Posterior cingulate gyrus (tissue), 11 donors: ENCODE measurements around the gene TMEM256.
"Not testable (repeated sequence)": the region's sequence is repeated elsewhere in the genome, so short reads cannot be mapped to it uniquely, and the experiment has no call there.

Source experiments
- DNase-seq, 10 donors: peaks; one replicate each; pipeline versions ENCODE4 v3.0.0 to v3.0.0-alpha.2; 2020 to 2021; ENCODE audit warnings: mixed read lengths in 3 of 10
- intact Hi-C: fragments of 100-400 bp; cut with DNase I; formaldehyde crosslinking; loops from one replicate; pipeline ENCODE4 v1.15.1; 2023

TMEM256 gene

GRCh38 chr17:7393613-7394451 lies 10.1 kb downstream of the TMEM256 start:
- intact Hi-C loops, result loop anchor here (5.0 kb wide), 1 partner anchor 43 kb away; the partner anchor contains the start of genes FGF11 and TMEM102
- DNase-seq, result peak in 1 of 10 donors; percentile 82

- intact Hi-C loops, result loop anchor here (5.0 kb wide), 1 partner anchor 44 kb away; the partner anchor contains the start of genes FGF11 and TMEM102
- peak in 1 of 10 donors; percentile 78 for DNase-seq
Observed at GRCh38 chr17:7392696-7393612, 10.9 kb downstream of the TMEM256 start.

GRCh38 chr17:7391307-7391706 lies 12.6 kb downstream of the TMEM256 start:
- DNase-seq, result peak in 1 of 10 donors; percentile 8
- intact Hi-C loops, result loop anchor here (5.0 kb wide), 1 partner anchor 46 kb away; the partner anchor contains the start of genes FGF11 and TMEM102

- intact Hi-C loops, result loop anchor here (5.0 kb wide), 2 partner anchors 38 to 47 kb away; partner anchors contain the start of genes FGF11, KCTD11 and TMEM102
- peak in 1 of 10 donors; percentile 80 for DNase-seq
Observed at GRCh38 chr17:7389924-7390910, 13.7 kb downstream of the TMEM256 start.

- peak in 1 of 10 donors; percentile 82 for DNase-seq
- intact Hi-C loops, result loop anchor here (5.0 kb wide), 1 partner anchor 37 kb away; the partner anchor contains the start of gene KCTD11
Observed at GRCh38 chr17:7388856-7389255, 15.0 kb downstream of the TMEM256 start.

- DNase-seq, result no peak
- intact Hi-C loops, result loop anchor here (5.0 kb wide), 1 partner anchor 32 kb away; the partner anchor contains the start of gene KCTD11
Observed at GRCh38 chr17:7384489-7385081, 19.3 kb downstream of the TMEM256 start.

- peak in 8 of 10 donors; percentile 40 to 92 (median 50) for DNase-seq
- intact Hi-C loops, result no loop called here
Observed at GRCh38 chr17:7383742-7384488, 20.0 kb downstream of the TMEM256 start.

- intact Hi-C loops, result no loop called here
- no peak for DNase-seq
Observed at GRCh38 chr17:7383371-7383741, 20.5 kb downstream of the TMEM256 start.

- intact Hi-C loops, result no loop called here
- DNase-seq, result no peak
Observed at GRCh38 chr17:7382901-7383300, 21.0 kb downstream of the TMEM256 start.

GRCh38 chr17:7380855-7381683 lies 22.8 kb downstream of the TMEM256 start, which contains the start of gene TNK1:
TNK1 (plus strand) TSS chr17:7381089; CDS start chr17:7382927, 1,838 bp downstream.
- peak in 2 of 10 donors; percentile 80 to 86 for DNase-seq
- intact Hi-C loops, result no loop called here

GRCh38 chr17:7380321-7380720 lies 23.6 kb downstream of the TMEM256 start:
- DNase-seq, result no peak
- intact Hi-C loops, result no loop called here

- intact Hi-C loops, result no loop called here
Observed at GRCh38 chr17:7379134-7379533, 24.8 kb downstream of the TMEM256 start.

GRCh38 chr17:7374353-7374752 lies 29.5 kb downstream of the TMEM256 start:
- intact Hi-C loops, result no loop called here
- no peak for DNase-seq

More at GRCh38 chr17:7379134-7379533, 24.8 kb downstream of the TMEM256 start:
- no peak for DNase-seq

- DNase-seq, result no peak
- intact Hi-C loops, result no loop called here
Observed at GRCh38 chr17:7370853-7371252, 33.0 kb downstream of the TMEM256 start.

GRCh38 chr17:7369825-7370224 lies 34.1 kb downstream of the TMEM256 start:
- intact Hi-C loops, result no loop called here
- no peak for DNase-seq

- DNase-seq, intact Hi-C loops: not testable (repeated sequence)
Observed at GRCh38 chr17:7368599-7368994, 35.3 kb downstream of the TMEM256 start.

- no peak for DNase-seq
- intact Hi-C loops, result no loop called here
Observed at GRCh38 chr17:7367918-7368598, 35.8 kb downstream of the TMEM256 start.
